ENCODE measurements around the gene AMPD2.
A peak's percentile ranks its signal among the peaks of the same experiment; 100 is the strongest.

GRCh38 chr1:109655615-109656519 lies 36.2 kb downstream of the AMPD2 start, which contains the start of gene GSTM4:
- TF ChIP-seq, protein P1, sequence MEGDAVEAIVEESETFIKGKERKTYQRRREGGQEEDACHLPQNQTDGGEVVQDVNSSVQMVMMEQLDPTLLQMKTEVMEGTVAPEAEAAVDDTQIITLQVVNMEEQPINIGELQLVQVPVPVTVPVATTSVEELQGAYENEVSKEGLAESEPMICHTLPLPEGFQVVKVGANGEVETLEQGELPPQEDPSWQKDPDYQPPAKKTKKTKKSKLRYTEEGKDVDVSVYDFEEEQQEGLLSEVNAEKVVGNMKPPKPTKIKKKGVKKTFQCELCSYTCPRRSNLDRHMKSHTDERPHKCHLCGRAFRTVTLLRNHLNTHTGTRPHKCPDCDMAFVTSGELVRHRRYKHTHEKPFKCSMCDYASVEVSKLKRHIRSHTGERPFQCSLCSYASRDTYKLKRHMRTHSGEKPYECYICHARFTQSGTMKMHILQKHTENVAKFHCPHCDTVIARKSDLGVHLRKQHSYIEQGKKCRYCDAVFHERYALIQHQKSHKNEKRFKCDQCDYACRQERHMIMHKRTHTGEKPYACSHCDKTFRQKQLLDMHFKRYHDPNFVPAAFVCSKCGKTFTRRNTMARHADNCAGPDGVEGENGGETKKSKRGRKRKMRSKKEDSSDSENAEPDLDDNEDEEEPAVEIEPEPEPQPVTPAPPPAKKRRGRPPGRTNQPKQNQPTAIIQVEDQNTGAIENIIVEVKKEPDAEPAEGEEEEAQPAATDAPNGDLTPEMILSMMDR (IDR thresholded peaks at IDR 0.05), result peak in 3 of 6 experiments; percentile 7 to 32 (median 17)
- peak; percentile 60 to 63 for TF ChIP-seq POLR2AphosphoS5 (IDR thresholded peaks at IDR 0.05)

All from upper lobe of left lung (tissue), 4 donors.